SK-N-SH (cell line): ENCODE measurements around the gene SYCE1L.

Experiments
- CHD2 ChIP-seq: fragments of 150-350 bp; IDR thresholded peaks from 2 replicates; pipeline ENCODE4 v1.6.1; 2018; ENCODE audit warnings: low read length; ENCODE audit not compliant: partially characterized antibody
- EP300 ChIP-seq, 2 experiments: IDR thresholded peaks; 2 replicates each; pipeline versions ENCODE4 v1.4.0 to v1.6.1; 2012; ENCODE audit warnings: borderline replicate concordance in 1 of 2, low read depth in 1 of 2, low read length in 1 of 2
- EZH2phosphoT487 ChIP-seq: fragments of 200-600 bp; sonication (generic); IDR thresholded peaks from 2 replicates; pipeline ENCODE4 v1.6.1; 2017; ENCODE audit warnings: low read depth, mixed run types, mild to moderate bottlenecking, antibody characterized with exemption, moderate library complexity, borderline replicate concordance
- FOXM1 ChIP-seq: IDR thresholded peaks from 2 replicates; pipeline ENCODE4 v1.4.0; 2012; ENCODE audit warnings: low read depth, mild to moderate bottlenecking
- NFIC ChIP-seq: IDR thresholded peaks from 2 replicates; pipeline ENCODE4 v1.4.0; 2012; ENCODE audit warnings: borderline replicate concordance
- POLR2AphosphoS5 ChIP-seq: IDR thresholded peaks from 2 replicates; pipeline ENCODE4 v1.6.1; 2012; ENCODE audit warnings: low read depth, low read length
- RFX5 ChIP-seq: IDR thresholded peaks from 2 replicates; pipeline ENCODE4 v1.6.1; 2012; ENCODE audit warnings: mild to moderate bottlenecking, improper control_type of control experiment, low read length
- SIN3A ChIP-seq: IDR thresholded peaks from 2 replicates; pipeline ENCODE4 v1.6.1; 2012; ENCODE audit warnings: low read depth, mild to moderate bottlenecking, low read length, moderate library complexity, borderline replicate concordance
- YY1 ChIP-seq: IDR thresholded peaks from 2 replicates; pipeline ENCODE4 v1.4.0; 2012; ENCODE audit warnings: low read depth, mild to moderate bottlenecking
- TF ChIP-seq, protein P1 (sequence below): fragments of 200-600 bp; sonication (generic); IDR thresholded peaks from 2 replicates; pipeline ENCODE4 v1.6.1; 2017; ENCODE audit warnings: antibody characterized with exemption, mild to moderate bottlenecking, moderate library complexity
- TF ChIP-seq, protein P2 (sequence below): fragments of 150-350 bp; IDR thresholded peaks from 2 replicates; pipeline ENCODE4 v1.6.1; 2017; ENCODE audit warnings: antibody characterized with exemption, low read length, low read depth, borderline replicate concordance

DNA sequence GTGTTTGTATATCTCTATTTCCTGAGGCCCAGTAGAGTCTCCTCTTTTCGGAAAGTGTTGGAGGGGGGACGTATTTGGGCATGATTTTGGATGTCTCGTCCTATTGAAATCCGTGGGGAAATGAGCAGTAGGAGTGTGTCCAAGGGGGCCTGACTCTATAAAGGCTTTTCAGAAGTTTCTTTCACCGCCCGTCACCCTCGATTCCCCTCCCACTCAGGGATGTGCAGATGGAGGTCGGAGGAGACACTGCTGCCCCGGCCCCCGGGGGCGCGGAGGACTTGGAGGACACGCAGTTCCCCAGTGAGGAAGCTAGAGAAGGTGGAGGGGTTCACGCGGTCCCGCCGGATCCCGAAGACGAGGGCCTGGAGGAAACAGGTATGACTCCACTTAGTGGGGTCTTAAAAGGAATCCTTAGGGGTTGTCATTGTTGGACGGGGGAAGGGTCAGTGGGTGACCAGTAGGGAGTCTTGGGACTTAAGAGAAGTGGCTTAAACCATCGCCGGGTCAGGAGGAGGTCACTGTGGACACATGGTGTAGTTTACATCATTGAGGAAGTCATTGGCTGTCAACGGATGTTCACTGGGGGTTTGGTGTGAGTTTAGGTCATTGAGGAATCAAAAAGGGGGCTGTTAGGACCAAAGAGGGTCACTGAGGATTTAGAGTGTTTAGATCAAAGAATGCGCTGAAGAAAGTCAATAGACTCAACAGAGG, 7.8 kb upstream of the SYCE1L start:
- TF ChIP-seq, protein P1, sequence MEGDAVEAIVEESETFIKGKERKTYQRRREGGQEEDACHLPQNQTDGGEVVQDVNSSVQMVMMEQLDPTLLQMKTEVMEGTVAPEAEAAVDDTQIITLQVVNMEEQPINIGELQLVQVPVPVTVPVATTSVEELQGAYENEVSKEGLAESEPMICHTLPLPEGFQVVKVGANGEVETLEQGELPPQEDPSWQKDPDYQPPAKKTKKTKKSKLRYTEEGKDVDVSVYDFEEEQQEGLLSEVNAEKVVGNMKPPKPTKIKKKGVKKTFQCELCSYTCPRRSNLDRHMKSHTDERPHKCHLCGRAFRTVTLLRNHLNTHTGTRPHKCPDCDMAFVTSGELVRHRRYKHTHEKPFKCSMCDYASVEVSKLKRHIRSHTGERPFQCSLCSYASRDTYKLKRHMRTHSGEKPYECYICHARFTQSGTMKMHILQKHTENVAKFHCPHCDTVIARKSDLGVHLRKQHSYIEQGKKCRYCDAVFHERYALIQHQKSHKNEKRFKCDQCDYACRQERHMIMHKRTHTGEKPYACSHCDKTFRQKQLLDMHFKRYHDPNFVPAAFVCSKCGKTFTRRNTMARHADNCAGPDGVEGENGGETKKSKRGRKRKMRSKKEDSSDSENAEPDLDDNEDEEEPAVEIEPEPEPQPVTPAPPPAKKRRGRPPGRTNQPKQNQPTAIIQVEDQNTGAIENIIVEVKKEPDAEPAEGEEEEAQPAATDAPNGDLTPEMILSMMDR = no peak
- TF ChIP-seq NFIC (no peak), YY1 (no peak), EZH2phosphoT487 (no peak), RFX5 (no peak), EP300 (IDR thresholded peaks at IDR 0.05; ENCODE audit: borderline replicate concordance in 1 of 2, low read depth in 1 of 2, low read length in 1 of 2) (no peak), FOXM1 (no peak), SIN3A (no peak), POLR2AphosphoS5 (no peak), CHD2 (no peak)
- TF ChIP-seq, protein P2, sequence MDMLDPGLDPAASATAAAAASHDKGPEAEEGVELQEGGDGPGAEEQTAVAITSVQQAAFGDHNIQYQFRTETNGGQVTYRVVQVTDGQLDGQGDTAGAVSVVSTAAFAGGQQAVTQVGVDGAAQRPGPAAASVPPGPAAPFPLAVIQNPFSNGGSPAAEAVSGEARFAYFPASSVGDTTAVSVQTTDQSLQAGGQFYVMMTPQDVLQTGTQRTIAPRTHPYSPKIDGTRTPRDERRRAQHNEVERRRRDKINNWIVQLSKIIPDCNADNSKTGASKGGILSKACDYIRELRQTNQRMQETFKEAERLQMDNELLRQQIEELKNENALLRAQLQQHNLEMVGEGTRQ = no peak
